K562 treated with DMSO at 1 percent for 4 hours (cell line): ENCODE measurements around the gene ACYP1. TPM values are rescaled to one million over a fixed set of nuclear protein-coding genes. Genes with fewer than 3 reads are reported as not detected.

ENCODE experiments used
- total RNA-seq: library from RNA; unstranded; fragments of 300-600 nt; gene quantifications from 2 replicates; pipeline ENCODE4 v1.2.3, GENCODE V29; 2022; ENCODE audit not compliant: insufficient read depth

ACYP1 gene
- 24.6 and 26.2 TPM in 2 replicates for total RNA-seq

DNA sequence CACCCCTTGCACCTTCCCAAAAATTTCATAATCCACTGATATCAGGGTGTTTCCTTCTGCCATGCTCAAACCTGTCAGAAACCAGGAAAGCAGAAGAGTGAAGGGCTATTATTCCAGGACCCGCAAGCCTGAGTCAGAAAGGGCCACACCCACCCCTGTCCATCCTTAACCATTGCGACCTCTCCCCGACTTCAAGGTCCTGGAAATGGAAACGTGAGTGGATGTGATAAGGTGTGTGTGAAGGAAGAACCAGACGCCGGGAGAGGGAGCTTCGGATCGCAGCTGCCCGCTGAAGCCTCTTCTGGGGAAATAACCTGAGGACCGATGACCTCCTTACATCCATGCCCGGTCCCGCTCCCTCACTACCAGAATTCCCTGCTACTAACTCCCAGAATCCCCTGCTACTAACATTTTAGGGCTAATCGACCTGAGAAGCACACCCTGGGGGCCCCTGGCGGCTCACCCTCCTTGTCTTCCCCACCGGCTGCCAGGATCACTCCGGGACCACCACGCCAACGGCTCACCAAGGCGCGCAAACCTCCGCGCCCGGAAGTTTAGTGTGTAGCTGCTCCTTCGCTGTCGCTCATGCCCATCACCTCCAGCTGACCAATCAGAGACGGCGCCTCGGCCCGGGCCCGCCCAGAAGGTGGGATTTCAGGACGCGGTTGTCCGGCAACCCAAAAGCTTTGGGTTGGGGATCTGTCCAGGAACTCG, at the start of gene ACYP1:
Gene ACYP1 (minus strand): TSS at position 534 of the 714 bp plus-strand sequence. CDS start 471 bp downstream, at position 63.

DNA sequence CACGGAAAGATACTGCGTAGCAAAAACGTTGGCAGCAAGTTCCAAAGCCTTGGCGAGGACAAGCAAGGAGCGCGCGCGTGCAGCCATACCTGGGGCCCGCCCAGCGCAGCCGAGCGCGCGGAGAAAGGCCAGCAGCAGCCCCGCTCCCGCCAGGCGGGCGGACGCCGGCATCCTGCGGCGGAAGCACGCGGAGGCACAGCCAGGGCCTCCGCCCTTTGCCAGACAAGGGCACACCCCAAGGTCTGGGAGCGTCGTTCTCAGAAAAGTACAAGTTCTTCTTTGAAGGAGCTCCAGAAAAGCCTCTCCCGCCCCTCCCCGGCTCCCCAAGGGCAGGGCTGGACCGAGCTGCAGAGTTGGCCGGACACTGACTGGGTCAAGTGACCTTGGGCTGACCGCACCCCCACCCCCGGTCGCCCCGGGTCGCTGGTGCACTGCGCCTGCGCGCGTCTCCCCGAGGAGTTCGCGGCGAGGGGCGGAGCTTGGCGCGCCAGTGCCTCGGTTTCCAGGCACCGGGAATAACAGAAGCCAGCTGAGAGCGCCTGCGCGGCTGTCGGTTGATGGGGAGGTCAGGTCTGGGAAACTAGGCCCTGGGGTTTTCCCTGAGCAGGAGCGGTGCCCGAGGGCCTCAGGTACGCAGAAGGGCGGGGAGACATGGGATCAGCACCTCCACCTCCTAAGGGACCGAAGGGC, 5.4 kb upstream of the ACYP1 start, which contains the start of gene ZC2HC1C:
Gene ZC2HC1C (plus strand): TSS at position 521 of the 690 bp plus-strand sequence. CDS start 933 bp downstream, outside the sequence.

DNA sequence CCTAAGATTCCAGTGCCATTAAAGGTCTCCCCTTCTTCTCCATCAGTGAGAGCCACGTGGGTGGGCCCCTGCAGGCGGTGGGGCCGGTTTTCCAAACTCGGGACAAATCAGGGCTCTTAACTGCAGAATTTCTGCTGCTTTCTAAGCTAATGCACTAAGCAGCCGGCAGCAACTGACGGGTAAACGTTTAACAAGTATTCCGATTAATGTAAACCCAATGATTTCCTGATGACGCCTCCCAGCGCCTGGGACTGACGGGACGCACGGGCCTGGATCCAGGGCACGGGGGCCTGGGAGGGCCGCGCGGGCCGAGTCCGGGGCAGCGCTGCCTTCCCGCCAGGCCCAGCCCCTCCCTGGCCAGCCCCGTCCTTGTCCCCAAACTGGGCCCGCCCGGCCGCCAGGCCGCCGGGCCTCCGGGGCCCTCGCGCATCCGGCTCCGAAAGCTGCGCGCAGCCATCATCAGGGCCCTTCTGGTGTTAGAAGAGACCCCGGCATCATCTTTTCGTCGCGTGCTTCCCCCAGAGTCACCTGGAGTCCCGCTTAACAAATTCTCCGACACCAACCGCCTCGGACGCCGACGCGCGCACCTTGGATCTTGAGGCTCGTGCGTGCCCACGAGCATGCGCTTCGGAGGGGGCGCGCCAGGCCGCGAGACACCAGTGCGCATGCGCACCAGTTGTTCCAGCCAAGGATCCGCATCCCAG, 12.8 kb downstream of the ACYP1 start, which contains the start of gene MLH3:
Gene MLH3 (minus strand): TSS at position 616 of the 704 bp plus-strand sequence. CDS start 1,812 bp downstream, outside the sequence.

Other genes with a start within 250 kb of the ACYP1 start
- gene PROX2, start 187.9 kb downstream of the ACYP1 start, total RNA-seq, result 0.34 TPM in 1 of 2 replicates, not detected in the other
- 37.0 and 38.4 TPM in 2 replicates for gene DLST, start 182.1 kb downstream of the ACYP1 start, total RNA-seq
- 1.2 and 4.9 TPM in 2 replicates for gene RPS6KL1, start 140.8 kb downstream of the ACYP1 start, total RNA-seq
- gene PGF, start 108.4 kb downstream of the ACYP1 start, total RNA-seq, result 1.3 and 1.8 TPM in 2 replicates
- 14.4 and 18.2 TPM in 2 replicates for gene EIF2B2, start 61.1 kb downstream of the ACYP1 start, total RNA-seq
- gene MLH3, start 12.6 kb downstream of the ACYP1 start, total RNA-seq, result 0.51 and 2.8 TPM in 2 replicates
- 4.2 and 5.8 TPM in 2 replicates for gene ZC2HC1C, start 5.6 kb upstream of the ACYP1 start, total RNA-seq
- gene NEK9, start 63.0 kb upstream of the ACYP1 start, total RNA-seq, result 17.6 and 19.4 TPM in 2 replicates
- gene TMED10, start 112.6 kb upstream of the ACYP1 start, total RNA-seq, result 65.5 and 76.6 TPM in 2 replicates
- gene FOS, start 214.8 kb upstream of the ACYP1 start, total RNA-seq, result 5.5 and 10.7 TPM in 2 replicates